ENCODE results near the gene STIM1.

The STIM1 gene

DNA sequence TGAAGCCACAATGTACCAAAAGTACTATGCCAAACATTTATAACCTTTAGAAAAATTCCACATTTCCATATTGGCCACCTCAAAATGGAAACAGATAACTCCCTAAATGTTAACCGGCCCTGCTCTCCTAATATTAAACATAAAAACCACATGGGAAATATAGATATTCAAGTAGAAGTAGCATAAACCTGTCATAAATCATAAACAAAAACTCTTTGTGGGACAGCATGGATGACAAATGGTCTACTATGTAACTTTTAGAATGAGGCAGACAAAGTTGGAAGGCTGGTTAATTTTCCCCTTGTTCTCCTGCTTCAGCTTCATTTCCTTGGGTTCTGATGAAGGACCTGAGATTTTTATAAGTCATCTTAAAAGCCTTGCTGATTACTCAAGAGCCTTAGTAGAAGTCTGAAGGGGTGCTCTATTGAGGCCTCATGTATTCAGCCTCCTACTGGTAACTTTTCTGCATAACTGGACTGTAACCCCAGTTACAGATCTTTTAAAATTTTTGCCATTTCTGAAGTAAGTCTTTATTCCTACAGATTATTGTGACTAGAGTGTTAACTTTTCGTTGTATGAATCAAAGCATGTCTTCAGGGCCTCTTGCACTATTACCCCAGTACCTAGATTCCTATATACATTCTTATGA lies 116.4 kb downstream of the STIM1 start:
- no peak for DNase-seq (ENCODE audit: extremely low read depth, insufficient read length)
- no peaks in the 10 kb centered on the region for H3K27me3 ChIP-seq (replicated peaks; ENCODE audit: control insufficient read depth, insufficient read depth, low read length)
- no peak for TF ChIP-seq CTCF (IDR thresholded peaks at IDR 0.05; ENCODE audit: insufficient read depth, low read length, poor library complexity, severe bottlenecking)
- H3K36me3 ChIP-seq (ENCODE audit: control insufficient read depth, insufficient read depth, low read length): peaks cover 2% of the 10 kb centered on the region
- H3K4me3 ChIP-seq (replicated peaks; ENCODE audit: low read depth, low read length): no peak overlapping the region

GRCh38 chr11:3972431-3972830 lies 117.0 kb downstream of the STIM1 start:
- Histone ChIP-seq H3K36me3 (ENCODE audit: control insufficient read depth, insufficient read depth, low read length) (peaks cover 2% of the 10 kb centered on the region), H3K27me3 (replicated peaks; ENCODE audit: control insufficient read depth, insufficient read depth, low read length) (no peaks in the 10 kb centered on the region), H3K4me3 (replicated peaks; ENCODE audit: low read depth, low read length) (no peak overlapping the region)
- no peak for DNase-seq (ENCODE audit: extremely low read depth, insufficient read length)
- TF ChIP-seq CTCF (IDR thresholded peaks at IDR 0.05; ENCODE audit: insufficient read depth, low read length, poor library complexity, severe bottlenecking): no peak

- no peak for DNase-seq (ENCODE audit: extremely low read depth, insufficient read length)
- TF ChIP-seq CTCF (IDR thresholded peaks at IDR 0.05; ENCODE audit: insufficient read depth, low read length, poor library complexity, severe bottlenecking): no peak
- no peaks in the 10 kb centered on the region for H3K27me3 ChIP-seq (replicated peaks; ENCODE audit: control insufficient read depth, insufficient read depth, low read length)
- peaks cover 2% of the 10 kb centered on the region for H3K36me3 ChIP-seq (ENCODE audit: control insufficient read depth, insufficient read depth, low read length)
- H3K4me3 ChIP-seq (replicated peaks; ENCODE audit: low read depth, low read length): no peak overlapping the region
Measured at GRCh38 chr11:3977078-3977477, 121.6 kb downstream of the STIM1 start.

DNA sequence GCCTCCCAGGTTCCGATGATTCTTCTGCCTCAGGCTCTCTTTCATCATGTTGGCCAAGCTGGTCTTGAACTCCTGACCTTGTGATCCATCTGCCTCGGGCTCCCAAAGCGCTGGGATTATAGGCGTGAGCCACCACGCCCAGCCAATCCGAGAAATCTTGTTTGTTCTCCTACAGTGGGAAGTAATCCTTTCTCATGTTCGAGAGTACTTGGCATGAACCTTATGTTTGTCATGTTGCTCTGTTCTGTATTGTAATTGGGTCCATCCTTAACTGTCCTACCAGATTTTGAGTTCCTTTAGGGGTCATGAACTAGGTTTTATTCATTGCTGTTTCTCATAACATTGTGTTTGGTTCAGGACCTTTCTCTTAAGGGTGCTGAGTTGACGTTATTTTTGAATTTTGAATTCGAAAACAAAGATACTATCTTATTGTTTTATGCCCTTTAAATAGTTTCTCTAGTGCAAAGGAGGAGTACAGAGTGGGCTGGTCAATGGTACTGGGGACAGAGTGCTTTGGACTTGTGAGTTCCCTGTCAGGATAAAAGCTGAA lies 125.7 kb downstream of the STIM1 start:
- H3K36me3 ChIP-seq (ENCODE audit: control insufficient read depth, insufficient read depth, low read length): no peaks in the 10 kb centered on the region; the same call in 1 of the 2 replicates
- no peak for TF ChIP-seq CTCF (IDR thresholded peaks at IDR 0.05; ENCODE audit: insufficient read depth, low read length, poor library complexity, severe bottlenecking)
- no peak overlapping the region for H3K4me3 ChIP-seq (replicated peaks; ENCODE audit: low read depth, low read length)
- no peaks in the 10 kb centered on the region for H3K27me3 ChIP-seq (replicated peaks; ENCODE audit: control insufficient read depth, insufficient read depth, low read length)
- DNase-seq (ENCODE audit: extremely low read depth, insufficient read length): no peak

GRCh38 chr11:3982431-3982830 lies 127.0 kb downstream of the STIM1 start:
- H3K27me3 ChIP-seq (replicated peaks; ENCODE audit: control insufficient read depth, insufficient read depth, low read length): no peaks in the 10 kb centered on the region
- H3K36me3 ChIP-seq (ENCODE audit: control insufficient read depth, insufficient read depth, low read length): no peaks in the 10 kb centered on the region; the same call in 1 of the 2 replicates
- no peak for TF ChIP-seq CTCF (IDR thresholded peaks at IDR 0.05; ENCODE audit: insufficient read depth, low read length, poor library complexity, severe bottlenecking)
- DNase-seq (ENCODE audit: extremely low read depth, insufficient read length): no peak
- H3K4me3 ChIP-seq (replicated peaks; ENCODE audit: low read depth, low read length): no peak overlapping the region

Data from GM06990 (cell line).